ENCODE measurements around the gene CCDC28B.
"Not testable (repeated sequence)": the region's sequence is repeated elsewhere in the genome, so short reads cannot be mapped to it uniquely, and the experiment has no call there.

The CCDC28B gene

DNA sequence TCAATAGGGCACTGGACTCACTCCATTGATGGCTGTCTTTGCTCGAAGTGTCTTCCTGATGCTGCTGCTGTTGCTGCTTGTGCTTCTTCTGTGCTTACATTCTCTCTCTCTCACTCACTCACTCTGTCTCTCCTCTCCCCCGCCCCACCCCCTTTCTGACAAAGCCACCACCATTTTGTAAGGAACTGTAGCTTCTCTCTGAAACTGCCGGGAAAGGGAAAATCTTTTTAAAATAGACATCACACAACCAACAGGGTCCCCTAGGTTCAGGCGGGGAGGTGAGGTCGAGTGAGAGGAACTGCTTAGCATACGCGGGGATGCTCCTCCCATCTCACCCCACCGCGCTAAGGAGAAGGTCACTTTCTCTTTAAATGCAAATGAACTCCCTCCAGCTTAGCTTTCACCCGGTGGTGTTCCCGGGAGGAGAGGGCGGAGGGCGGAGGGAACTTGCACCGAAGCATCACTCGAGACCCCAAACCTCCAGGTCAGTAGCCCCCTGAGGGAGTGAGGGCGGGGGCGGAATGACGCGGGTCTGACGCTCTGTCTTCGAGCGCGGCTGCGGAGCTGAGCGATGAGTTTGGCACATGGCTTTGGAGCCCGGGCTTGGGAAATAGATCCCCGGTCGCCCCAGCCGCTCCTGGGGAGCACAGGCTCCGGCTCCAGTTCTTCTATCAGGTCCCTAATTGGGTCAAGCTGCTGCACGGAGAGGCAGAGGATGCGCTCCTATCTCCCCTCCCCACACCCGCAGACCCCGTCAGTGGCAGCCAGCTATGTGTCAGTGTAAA lies at the start of gene CCDC28B:
CCDC28B (plus strand) TSS at position 370 of the 785 bp plus-strand sequence. CDS start 1,341 bp downstream, outside the sequence.
- in situ Hi-C loops (cut with HindIII; ENCODE audit: low sequenced_read_pairs) = no loop called here

DNA sequence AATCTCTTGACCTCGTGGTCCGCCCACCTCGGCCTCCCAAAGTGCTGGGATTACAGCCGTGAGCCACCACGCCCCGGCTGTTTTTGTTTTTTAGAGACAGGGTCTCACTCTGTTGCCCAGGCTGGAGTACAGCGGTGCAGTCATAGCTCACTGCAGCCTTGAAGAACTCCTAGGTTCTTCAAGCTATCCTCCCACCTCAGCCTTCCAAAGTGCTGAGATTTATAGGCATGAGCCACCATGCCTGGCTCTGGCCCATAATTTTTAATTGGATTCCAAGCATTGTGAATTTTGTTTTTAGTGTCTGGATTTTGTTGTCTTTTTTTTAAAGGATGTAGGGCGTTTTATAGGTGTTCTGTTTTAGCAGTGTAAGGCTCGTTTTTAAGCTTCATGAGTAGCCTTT lies 49.5 kb upstream of the CCDC28B start:
- in situ Hi-C loops (cut with HindIII; ENCODE audit: low sequenced_read_pairs) = no loop called here

DNA sequence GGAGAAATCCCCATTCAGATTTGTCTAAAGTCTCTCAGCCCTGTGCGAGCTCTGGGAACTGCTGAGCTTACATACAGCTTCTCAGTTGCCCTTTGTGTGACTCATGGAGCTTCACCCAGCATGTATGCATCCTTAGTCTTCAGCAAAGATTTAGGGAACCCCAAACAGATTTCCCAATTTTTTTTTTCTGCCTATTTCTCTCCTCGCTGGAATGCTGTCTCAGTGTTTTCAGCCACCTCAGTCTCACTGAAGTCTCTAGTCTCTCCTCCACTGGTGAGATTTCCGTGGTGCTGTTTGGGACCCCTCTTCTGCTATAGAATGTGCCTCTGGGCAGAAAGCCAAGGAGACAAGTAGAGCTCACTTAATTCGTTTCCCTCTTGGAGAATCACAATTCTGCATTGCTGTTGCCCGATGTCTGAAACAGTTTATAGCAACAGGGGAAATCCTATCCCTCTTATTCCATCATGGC lies 49.0 kb upstream of the CCDC28B start:
- in situ Hi-C loops (cut with HindIII; ENCODE audit: low sequenced_read_pairs) = no loop called here

DNA sequence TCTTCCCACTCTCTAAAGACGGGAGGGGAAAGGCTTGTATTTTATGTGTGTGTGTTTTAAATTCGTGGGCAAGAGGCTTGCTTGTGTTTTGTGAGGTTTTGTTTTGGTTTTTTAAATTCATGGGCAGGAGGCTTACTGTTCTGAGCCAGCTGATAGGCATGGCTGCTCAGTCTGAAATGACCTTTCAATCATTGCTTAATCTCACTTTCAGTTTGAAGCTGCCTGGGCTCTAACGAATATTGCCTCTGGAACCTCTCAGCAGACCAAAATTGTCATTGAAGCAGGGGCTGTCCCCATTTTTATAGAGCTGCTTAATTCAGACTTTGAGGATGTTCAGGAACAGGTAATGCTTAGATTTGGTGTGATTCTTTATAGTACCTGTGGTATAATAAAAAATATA lies 41.2 kb upstream of the CCDC28B start:
- in situ Hi-C loops (cut with HindIII; ENCODE audit: low sequenced_read_pairs) = no loop called here

DNA sequence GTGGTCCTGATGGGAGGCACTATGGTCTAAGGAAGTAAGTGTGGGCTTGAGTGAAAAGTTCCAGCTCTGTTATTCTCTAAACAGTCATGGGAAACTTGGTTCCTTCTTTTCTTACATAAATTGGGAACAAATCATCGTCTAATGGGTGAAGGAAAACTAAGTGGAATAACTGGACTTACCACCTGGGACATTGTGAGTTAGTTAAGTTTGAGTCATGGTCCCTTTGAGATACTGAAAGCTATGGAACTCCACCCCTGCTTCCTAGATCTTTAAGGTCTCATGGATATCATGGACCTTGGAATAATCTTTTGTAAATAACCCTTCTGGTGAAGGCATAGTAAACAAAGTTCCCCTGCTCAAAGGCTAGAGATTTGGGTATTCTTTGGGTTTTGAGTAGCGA lies 37.0 kb upstream of the CCDC28B start:
- in situ Hi-C loops (cut with HindIII; ENCODE audit: low sequenced_read_pairs) = loop anchor here (5.0 kb wide), 1 partner anchor 46 kb away; no protein-coding TSS in a partner anchor

DNA sequence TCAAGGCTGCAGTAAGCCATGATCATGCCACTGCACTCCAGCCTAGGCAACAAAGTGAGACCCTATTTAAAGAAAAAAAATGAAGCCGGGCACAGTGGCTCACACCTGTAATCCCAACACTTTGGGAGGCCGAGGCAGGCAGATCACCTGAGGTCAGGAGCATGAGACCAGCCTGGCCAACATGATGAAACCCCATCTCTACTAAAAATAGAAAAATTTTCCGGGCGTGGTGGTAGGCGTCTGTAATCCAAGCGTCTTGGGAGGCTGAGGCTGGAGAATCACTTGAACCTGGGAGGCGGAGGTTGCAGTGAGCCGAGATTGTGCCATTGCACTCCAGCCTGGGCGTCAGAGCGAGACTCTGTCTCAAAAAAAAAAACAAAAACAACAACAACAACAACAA lies 34.8 kb upstream of the CCDC28B start:
- in situ Hi-C loops (cut with HindIII; ENCODE audit: low sequenced_read_pairs) = not testable (repeated sequence)

DNA sequence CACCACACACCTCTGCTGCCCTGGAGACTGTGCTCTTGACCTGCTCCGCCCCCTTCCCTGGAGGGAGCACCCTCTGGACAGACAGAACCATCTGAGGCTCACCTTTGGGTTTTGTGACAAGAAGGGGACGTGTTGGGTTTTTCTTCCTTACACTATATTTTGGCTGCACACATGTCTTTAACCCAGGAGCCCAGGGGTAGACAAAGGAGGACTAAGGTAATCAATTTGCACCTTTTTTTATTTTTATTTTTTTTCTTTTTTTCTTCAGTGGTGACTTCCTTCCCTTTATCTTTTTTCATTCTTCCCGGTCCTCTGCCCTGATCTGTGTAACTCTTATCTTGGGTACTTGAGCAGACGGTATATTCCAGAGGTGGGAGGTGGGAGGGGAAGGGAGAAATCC lies 29.4 kb upstream of the CCDC28B start:
- in situ Hi-C loops (cut with HindIII; ENCODE audit: low sequenced_read_pairs) = no loop called here

DNA sequence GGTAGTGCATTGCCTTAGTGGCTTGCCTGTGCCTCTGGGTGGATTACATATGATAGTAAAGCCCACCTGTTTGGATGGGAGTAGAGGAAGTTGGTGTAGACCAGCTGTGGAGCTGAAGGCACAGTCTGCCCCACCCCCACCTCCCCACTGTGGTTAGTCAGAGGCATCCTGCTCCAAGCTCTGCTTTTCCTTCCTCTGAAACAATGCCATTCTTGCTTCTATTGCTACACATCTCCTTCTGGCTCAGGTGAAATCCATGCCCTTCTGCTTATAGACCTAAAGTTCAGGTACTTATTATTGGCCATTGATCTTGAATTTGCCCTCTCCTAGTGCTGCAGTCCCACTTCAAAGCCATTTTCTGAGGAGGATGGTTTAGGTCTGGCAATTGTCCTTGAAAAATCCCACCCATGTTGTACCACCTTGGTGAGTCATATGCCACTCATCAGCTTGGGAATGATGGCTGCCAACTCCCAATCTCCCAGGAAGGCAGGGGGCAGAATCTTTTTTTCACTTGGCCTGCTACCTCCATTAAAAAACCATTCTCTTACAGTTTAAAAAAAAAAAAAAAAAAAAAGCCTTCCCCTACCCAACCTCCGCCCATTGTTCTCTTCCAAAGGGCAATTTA lies 27.7 kb upstream of the CCDC28B start:
- in situ Hi-C loops (cut with HindIII; ENCODE audit: low sequenced_read_pairs) = no loop called here

DNA sequence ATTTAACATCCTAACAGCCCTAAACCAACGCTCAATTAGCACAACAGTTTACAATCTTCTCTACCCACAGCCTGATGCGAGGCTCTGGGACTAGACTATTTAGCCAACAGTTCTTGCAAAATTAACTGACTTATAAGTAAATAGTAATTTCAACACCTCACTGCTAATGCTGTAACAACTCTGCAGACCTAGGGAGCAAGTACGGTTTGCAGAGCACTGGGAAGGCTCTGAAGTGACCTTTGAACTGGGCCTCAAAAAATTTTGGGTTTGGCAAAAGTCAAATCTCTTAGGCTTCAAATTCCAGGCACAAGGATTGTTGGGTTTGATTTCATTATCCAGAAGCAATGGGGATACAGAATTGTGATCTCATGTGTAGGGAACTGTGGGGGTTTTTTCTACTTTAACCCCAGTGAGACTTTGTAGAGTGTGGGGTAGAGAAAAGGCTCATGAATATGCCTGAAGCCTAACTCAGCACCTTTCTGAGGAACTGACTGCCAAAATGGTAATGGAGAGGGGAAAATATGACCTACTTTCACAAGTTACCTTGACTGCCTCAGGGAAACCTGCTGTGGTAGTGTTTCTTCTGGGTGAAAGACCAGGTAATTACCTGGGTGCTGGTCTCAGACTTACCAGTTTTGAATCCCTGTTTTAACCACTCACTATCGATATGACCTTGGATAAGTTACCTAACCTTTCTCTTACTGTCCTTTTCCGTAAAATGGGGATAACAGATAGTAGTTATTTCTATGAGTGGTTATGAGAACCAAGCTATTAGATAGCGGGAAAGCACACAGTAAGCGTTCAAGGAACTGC lies 21.8 kb upstream of the CCDC28B start:
- in situ Hi-C loops (cut with HindIII; ENCODE audit: low sequenced_read_pairs) = no loop called here

DNA sequence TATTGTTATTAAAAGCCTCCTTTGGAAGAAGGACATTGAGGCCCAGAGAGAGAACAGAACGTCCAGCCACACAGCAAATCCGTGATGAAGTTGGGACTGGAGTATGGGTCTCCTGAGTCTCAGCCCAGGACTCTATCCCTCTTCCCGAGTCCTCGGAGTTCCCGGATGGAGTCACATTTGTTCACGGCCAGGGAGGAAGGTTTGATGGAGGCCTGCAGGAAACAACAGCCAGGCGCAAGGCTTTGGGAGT lies 21.3 kb upstream of the CCDC28B start:
- in situ Hi-C loops (cut with HindIII; ENCODE audit: low sequenced_read_pairs) = no loop called here

DNA sequence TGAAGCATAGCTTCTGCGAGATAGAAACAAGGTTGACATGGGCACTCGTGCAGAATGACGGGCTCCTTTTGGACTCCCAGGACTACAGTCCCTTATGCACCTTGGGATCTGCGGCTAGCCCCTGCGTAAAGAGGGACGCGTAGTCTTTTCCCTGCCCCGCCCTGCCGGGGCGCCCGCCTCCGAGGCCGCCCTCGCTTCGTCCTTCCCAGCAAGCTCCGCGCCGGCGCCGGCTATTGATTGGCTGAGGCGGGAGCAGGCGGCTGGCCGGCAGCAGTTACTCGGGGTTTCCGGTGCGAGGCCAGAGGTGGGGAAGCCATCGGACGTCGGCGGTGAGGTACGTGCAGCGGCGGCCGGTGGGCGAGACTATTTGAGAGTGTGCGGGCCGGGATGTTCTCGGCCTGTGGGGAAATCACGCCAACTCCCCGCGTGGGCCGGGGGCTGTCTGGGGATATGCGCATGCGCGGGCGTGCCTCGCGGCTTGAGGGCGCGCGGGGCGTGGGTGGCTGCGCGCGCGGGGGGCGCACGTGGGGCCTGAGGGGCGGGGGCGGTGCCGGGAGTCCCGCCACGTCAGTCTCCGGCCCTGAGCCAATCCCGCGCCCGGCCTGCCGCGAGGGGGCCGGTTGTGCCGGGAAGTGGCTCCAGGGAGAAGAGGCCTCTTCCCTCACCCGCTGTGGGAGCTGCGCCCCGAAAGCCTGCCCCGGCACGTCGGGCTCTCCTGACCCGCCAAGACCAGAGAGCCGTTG lies 20.8 kb upstream of the CCDC28B start, which contains the start of gene TXLNA:
TXLNA (plus strand) TSS at position 233 of the 743 bp plus-strand sequence. CDS start 671 bp downstream, outside the sequence.
- in situ Hi-C loops (cut with HindIII; ENCODE audit: low sequenced_read_pairs) = no loop called here

DNA sequence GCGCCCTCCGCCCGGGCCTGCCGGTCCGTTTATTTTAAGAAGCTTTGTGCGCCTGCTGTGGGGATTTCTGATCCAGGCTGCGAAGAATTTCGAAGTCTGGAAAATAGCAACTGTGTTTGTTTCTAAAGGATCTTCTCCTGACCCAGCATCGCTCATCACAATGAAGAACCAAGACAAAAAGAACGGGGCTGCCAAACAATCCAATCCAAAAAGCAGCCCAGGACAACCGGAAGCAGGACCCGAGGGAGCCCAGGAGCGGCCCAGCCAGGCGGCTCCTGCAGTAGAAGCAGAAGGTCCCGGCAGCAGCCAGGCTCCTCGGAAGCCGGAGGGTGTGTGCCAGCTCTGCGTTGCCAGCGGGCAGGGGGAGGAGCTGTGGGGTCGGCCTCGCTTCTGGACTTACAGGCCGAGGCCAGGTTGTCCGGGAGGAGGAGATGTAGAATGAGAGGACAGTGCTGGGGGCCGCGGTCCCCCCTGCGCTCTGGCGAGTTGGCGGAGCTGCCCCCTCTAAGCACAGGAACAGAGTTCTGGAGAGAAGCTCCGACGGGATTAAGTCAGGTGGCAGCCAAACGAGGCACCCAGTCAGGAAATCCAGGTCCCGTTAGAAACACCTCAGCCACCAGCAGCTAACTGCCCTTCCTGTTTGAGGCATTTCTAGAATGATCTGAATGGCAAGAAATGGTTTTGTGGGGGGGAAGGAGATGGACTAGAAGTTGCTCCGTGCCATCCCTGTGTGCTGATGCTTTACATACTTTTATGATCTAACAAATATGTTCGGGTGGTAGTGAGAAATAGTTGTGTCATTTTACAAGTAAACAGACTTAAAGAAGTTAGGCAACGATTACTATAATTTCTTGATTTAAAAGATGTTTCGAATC lies 20.0 kb upstream of the CCDC28B start:
- in situ Hi-C loops (cut with HindIII; ENCODE audit: low sequenced_read_pairs) = no loop called here

DNA sequence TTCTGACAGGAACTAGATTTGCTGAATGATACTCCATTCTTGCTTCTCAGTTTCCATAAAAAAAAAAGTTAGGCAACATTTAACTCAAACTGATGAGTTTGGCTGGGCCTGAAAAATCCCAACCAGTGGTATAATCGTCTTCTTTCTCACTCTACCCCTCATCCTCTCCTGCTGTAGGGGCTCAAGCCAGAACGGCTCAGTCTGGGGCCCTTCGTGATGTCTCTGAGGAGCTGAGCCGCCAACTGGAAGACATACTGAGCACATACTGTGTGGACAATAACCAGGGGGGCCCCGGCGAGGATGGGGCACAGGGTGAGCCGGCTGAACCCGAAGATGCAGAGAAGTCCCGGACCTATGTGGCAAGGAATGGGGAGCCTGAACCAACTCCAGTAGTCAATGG lies 19.3 kb upstream of the CCDC28B start:
- in situ Hi-C loops (cut with HindIII; ENCODE audit: low sequenced_read_pairs) = no loop called here

DNA sequence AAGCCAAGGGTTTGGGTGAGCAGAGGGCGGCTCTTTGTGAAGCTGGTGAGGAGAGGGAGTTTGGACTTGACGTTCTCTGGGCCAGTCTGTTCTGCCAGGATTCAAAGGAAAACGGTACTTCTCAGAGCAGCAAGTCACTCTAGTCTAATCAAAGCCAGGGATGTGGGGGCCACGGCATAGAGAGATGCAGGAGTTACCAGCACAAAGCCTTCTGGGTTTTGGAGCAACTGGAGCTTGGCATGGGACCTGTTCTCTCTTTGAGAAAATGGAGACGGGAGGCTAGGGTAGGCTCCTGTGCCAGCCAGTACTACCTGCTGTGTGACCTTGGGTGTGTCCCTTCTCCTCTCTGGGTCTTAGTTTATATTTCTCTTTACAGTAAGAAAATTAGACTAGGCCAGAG lies 18.8 kb upstream of the CCDC28B start:
- in situ Hi-C loops (cut with HindIII; ENCODE audit: low sequenced_read_pairs) = no loop called here

DNA sequence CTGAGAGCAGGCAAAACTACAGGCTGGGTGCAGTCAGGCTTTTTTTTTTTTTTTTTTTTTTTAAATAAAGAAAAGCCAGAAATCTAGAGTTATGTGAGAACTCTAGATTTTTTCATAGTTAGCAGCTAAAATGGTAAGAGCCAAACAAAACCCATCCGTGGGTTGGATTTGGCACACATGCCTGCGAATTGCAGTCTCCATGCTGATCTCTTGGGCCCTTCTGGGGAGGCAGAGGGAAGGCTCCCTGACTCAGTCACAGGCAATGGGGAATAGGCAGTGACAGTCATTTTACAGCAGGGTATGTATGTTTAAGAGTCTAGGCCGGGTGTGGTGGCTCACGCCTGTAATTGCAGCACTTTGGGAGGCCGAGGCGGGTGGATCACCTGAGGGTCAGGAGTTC lies 18.3 kb upstream of the CCDC28B start:
- in situ Hi-C loops (cut with HindIII; ENCODE audit: low sequenced_read_pairs) = no loop called here

DNA sequence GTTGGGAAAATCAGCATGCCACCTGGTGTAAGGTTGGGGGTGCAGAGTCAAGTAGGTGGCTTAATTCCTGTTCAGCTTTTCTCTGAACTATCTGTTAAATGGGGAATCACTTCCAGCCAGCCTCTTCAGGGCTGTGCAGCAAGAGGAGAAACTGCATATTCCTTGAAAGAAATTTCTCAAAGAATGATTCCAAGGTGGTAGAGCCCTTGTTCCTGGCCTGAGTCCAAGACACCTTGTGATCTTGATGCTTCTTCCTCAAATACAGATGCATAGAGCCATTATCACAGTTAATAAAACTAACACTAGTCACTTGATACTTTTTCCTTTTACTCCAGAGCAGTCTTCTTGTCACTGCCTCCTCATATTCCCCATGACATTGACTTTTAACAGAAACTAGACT lies 15.7 kb upstream of the CCDC28B start:
- in situ Hi-C loops (cut with HindIII; ENCODE audit: low sequenced_read_pairs) = no loop called here

DNA sequence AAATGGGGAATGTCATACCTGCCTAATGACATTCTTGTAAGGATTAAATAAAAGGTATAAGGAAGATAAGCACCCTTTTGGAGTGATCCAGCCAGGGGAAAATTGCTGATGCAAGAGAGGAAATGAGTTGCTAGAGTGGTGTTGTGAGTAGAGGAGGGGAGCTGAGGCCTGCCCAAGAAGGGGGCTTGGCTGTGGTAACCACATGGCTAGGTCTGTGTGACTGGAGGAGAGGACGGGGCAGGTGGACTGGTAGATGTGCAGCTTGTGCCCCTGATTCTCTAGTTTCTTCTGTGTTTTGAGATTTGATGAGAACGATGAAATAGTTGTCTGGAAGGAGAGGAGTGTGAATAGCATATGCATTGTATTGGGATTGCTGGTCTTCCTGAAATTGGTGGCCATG lies 14.3 kb upstream of the CCDC28B start:
- in situ Hi-C loops (cut with HindIII; ENCODE audit: low sequenced_read_pairs) = no loop called here

DNA sequence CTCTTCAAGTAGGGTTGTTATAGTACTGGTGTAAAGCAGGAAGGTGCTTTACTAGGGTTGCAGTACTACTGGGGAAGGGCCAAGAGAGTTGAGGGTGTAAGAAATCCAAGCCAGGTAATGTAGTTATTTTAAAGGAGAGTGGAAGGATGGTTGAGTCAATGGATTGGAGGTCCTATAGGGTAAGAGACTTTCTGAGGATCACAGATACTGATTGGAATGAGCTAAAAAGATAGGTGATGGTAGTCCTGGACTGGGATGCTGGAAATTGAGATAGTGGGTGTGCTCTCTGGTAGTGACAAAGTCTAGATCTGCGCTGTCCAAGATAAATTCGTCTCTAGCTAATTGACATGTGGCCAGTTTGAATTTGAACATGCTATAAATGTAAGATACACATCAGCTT lies 13.9 kb upstream of the CCDC28B start:
- in situ Hi-C loops (cut with HindIII; ENCODE audit: low sequenced_read_pairs) = no loop called here

DNA sequence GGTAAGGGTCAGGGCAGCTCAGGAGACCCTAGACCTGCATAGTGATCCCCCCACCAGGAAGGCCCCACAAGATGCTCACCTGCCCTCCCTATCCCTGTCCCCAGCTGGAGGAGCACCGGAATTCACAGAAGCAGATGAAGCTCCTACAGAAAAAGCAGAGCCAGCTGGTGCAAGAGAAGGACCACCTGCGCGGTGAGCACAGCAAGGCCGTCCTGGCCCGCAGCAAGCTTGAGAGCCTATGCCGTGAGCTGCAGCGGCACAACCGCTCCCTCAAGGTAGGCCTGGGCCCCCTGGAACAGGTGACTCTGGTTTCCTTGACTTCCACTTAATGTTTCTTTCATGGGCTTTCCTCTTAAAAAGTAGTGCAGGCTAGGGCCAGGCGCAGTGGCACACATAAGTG lies 12.5 kb upstream of the CCDC28B start:
- in situ Hi-C loops (cut with HindIII; ENCODE audit: low sequenced_read_pairs) = no loop called here
